ENCODE measurements around the gene FAM98C.
A peak's percentile ranks its signal among the peaks of the same experiment; 100 is the strongest.
"Not testable (repeated sequence)": the region's sequence is repeated elsewhere in the genome, so short reads cannot be mapped to it uniquely, and the experiment has no call there.

FAM98C gene

GRCh38 chr19:38405276-38405675 is 2.4 kb downstream of the FAM98C start:
- TF ChIP-seq CTCF (IDR thresholded peaks at IDR 0.05; ENCODE audit: low read depth, low read length), result no peak
- H3K27me3 ChIP-seq (ENCODE audit: insufficient read depth, low read depth, severe bottlenecking), result no peaks in the 10 kb centered on the region
- no peak overlapping the region for H3K27ac ChIP-seq
- no peaks in the 10 kb centered on the region for H3K9me3 ChIP-seq (ENCODE audit: severe bottlenecking)
- H3K4me3 ChIP-seq (ENCODE audit: low read depth, low read length), result no peak overlapping the region
- H3K36me3 ChIP-seq, result peaks cover 8% of the 10 kb centered on the region
- no peak for DNase-seq

- TF ChIP-seq CTCF (IDR thresholded peaks at IDR 0.05; ENCODE audit: low read depth, low read length), result no peak
- peaks cover 8% of the 10 kb centered on the region for H3K36me3 ChIP-seq
- H3K4me3 ChIP-seq (ENCODE audit: low read depth, low read length), result no peak overlapping the region
- DNase-seq, result no peak
- peaks cover 4% of the 10 kb centered on the region for H3K9me3 ChIP-seq (ENCODE audit: severe bottlenecking)
- no peaks in the 10 kb centered on the region for H3K27me3 ChIP-seq (ENCODE audit: insufficient read depth, low read depth, severe bottlenecking)
- H3K27ac ChIP-seq, result no peak overlapping the region
These were observed 6.8 kb downstream of the FAM98C start for GRCh38 chr19:38409631-38410133.

- not testable (repeated sequence) for H3K9me3 ChIP-seq (ENCODE audit: severe bottlenecking); H3K27me3 ChIP-seq (ENCODE audit: insufficient read depth, low read depth, severe bottlenecking); H3K27ac ChIP-seq; H3K36me3 ChIP-seq; H3K4me3 ChIP-seq (ENCODE audit: low read depth, low read length); DNase-seq
These were observed 7.5 kb downstream of the FAM98C start for GRCh38 chr19:38410407-38410806.

- H3K27ac ChIP-seq, result no peak overlapping the region
- no peaks in the 10 kb centered on the region for H3K27me3 ChIP-seq (ENCODE audit: insufficient read depth, low read depth, severe bottlenecking)
- no peak for DNase-seq
- peaks cover 4% of the 10 kb centered on the region for H3K9me3 ChIP-seq (ENCODE audit: severe bottlenecking)
- no peak overlapping the region for H3K4me3 ChIP-seq (ENCODE audit: low read depth, low read length)
- H3K36me3 ChIP-seq, result peaks cover 4% of the 10 kb centered on the region
- TF ChIP-seq CTCF (IDR thresholded peaks at IDR 0.05; ENCODE audit: low read depth, low read length), result no peak
These were observed 8.3 kb downstream of the FAM98C start for GRCh38 chr19:38411041-38411712.

GRCh38 chr19:38411898-38412297 is 9.0 kb downstream of the FAM98C start:
- H3K36me3 ChIP-seq; H3K4me3 ChIP-seq (ENCODE audit: low read depth, low read length); H3K27me3 ChIP-seq (ENCODE audit: insufficient read depth, low read depth, severe bottlenecking); DNase-seq; H3K27ac ChIP-seq; H3K9me3 ChIP-seq (ENCODE audit: severe bottlenecking): not testable (repeated sequence)

- DNase-seq, result peak; percentile 94
- Histone ChIP-seq H3K9me3 (ENCODE audit: severe bottlenecking) (peaks cover 4% of the 10 kb centered on the region), H3K27me3 (ENCODE audit: insufficient read depth, low read depth, severe bottlenecking) (no peaks in the 10 kb centered on the region), H3K27ac (peak overlapping the region; percentile 97), H3K36me3 (no peaks in the 10 kb centered on the region; the same call in 1 of the 2 replicates), H3K4me3 (ENCODE audit: low read depth, low read length) (no peak overlapping the region)
- no peak for TF ChIP-seq CTCF (IDR thresholded peaks at IDR 0.05; ENCODE audit: low read depth, low read length)
These were observed 9.6 kb downstream of the FAM98C start for GRCh38 chr19:38412491-38412890.

- no peaks in the 10 kb centered on the region; the same call in 1 of the 2 replicates for H3K36me3 ChIP-seq
- no peak for TF ChIP-seq CTCF (IDR thresholded peaks at IDR 0.05; ENCODE audit: low read depth, low read length)
- peak overlapping the region; percentile 97 for H3K27ac ChIP-seq
- H3K4me3 ChIP-seq (ENCODE audit: low read depth, low read length), result no peak overlapping the region; the same call in 1 of the 2 replicates
- DNase-seq, result peak; percentile 90
- no peaks in the 10 kb centered on the region for H3K27me3 ChIP-seq (ENCODE audit: insufficient read depth, low read depth, severe bottlenecking)
- H3K9me3 ChIP-seq (ENCODE audit: severe bottlenecking), result peaks cover 4% of the 10 kb centered on the region
These were observed 10.1 kb downstream of the FAM98C start for GRCh38 chr19:38412961-38413360.

Data from WERI-Rb-1 (cell line).